ENCODE results near the gene CYP4F12. TPM values are rescaled to one million over a fixed set of nuclear protein-coding genes. Genes with fewer than 3 reads are reported as not detected.

Gene CYP4F12
- total and polyA plus RNA-seq, 2 experiments from 2014 or later = not detected

DNA sequence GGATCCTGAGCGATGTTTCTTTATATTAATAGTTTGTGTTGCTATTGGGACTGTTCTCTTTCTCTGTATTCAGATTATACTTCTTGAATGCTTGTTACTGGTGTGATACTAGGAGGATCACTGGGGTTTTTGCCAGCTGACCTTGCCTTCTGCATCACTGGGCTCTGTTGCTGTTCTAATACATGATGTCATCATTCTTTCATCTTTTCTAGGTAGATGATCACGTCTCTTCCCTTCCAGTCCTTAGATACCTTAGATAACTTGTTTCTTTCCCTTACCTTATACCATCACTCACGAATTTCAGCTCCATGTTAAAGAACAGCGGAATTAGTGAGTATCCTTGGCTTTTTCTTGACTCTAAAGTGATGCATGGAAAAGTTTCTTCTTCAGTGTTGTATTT lies 64.8 kb downstream of the CYP4F12 start, which contains the start of gene OR10H3 (continued):
- TF ChIP-seq ZNF462 (CRISPR knock-in tag; IDR thresholded peaks at IDR 0.05) (no peak), NANOG (IDR thresholded peaks at IDR 0.05; ENCODE audit: borderline replicate concordance) (no peak), ZNF331 (CRISPR knock-in tag; IDR thresholded peaks at IDR 0.05; ENCODE audit: low read depth) (no peak), CREB1 (CRISPR knock-in tag; IDR thresholded peaks at IDR 0.05; ENCODE audit: low read depth) (no peak), JUNB (IDR thresholded peaks at IDR 0.05; ENCODE audit: unreplicated experiment) (no peak)
- TF ChIP-seq, protein P1, sequence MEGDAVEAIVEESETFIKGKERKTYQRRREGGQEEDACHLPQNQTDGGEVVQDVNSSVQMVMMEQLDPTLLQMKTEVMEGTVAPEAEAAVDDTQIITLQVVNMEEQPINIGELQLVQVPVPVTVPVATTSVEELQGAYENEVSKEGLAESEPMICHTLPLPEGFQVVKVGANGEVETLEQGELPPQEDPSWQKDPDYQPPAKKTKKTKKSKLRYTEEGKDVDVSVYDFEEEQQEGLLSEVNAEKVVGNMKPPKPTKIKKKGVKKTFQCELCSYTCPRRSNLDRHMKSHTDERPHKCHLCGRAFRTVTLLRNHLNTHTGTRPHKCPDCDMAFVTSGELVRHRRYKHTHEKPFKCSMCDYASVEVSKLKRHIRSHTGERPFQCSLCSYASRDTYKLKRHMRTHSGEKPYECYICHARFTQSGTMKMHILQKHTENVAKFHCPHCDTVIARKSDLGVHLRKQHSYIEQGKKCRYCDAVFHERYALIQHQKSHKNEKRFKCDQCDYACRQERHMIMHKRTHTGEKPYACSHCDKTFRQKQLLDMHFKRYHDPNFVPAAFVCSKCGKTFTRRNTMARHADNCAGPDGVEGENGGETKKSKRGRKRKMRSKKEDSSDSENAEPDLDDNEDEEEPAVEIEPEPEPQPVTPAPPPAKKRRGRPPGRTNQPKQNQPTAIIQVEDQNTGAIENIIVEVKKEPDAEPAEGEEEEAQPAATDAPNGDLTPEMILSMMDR (conservative IDR thresholded peaks at IDR 0.05; ENCODE audit: low read depth in 2 of 2) = no peak

GRCh38 chr19:15740785-15741184 lies 67.9 kb downstream of the CYP4F12 start:
- Mint-ChIP-seq H3K4me1 (no peaks in the 10 kb centered on the region), H3K27ac (no peak overlapping the region), H3K4me3 (no peak overlapping the region), H3K36me3 (ENCODE audit: low read depth) (peaks cover 39% of the 10 kb centered on the region), H3K27me3 (ENCODE audit: insufficient read depth, low read depth, poor library complexity) (peaks cover 2% of the 10 kb centered on the region), H3K9me3 (peaks cover 81% of the 10 kb centered on the region)
- DNase-seq (ENCODE audit: low spot score) (no peak), ATAC-seq (no peak)
- H3K79me2 ChIP-seq (replicated peaks; ENCODE audit: insufficient read depth) = no peaks in the 10 kb centered on the region
- no peak overlapping the region for H3K27ac ChIP-seq (ENCODE audit: low read depth)
- H3K4me1 ChIP-seq (ENCODE audit: insufficient read depth) = no peaks in the 10 kb centered on the region
- H3K4me2 ChIP-seq = no peak overlapping the region
- TF ChIP-seq ZNF331 (CRISPR knock-in tag; IDR thresholded peaks at IDR 0.05; ENCODE audit: low read depth) (no peak), NANOG (IDR thresholded peaks at IDR 0.05; ENCODE audit: borderline replicate concordance) (no peak), EZH2phosphoT487 (IDR thresholded peaks at IDR 0.05; ENCODE audit: unreplicated experiment) (no peak), ZNF114 (CRISPR knock-in tag; IDR thresholded peaks at IDR 0.05) (no peak), POLR2AphosphoS5 (IDR thresholded peaks at IDR 0.05; ENCODE audit: low read depth) (no peak), ETS1 (IDR thresholded peaks at IDR 0.05) (no peak)
- TF ChIP-seq, protein P1 (conservative IDR thresholded peaks at IDR 0.05; ENCODE audit: low read depth in 2 of 2) = no peak
- no peak overlapping the region for H2AFZ ChIP-seq
- no peaks in the 10 kb centered on the region for H3K9me2 ChIP-seq (ENCODE audit: insufficient read depth)
- H3K27me3 ChIP-seq (ENCODE audit: insufficient read depth) = no peaks in the 10 kb centered on the region
- no peak overlapping the region for H3K4me3 ChIP-seq
- H3K36me3 ChIP-seq (ENCODE audit: insufficient read depth) = no peaks in the 10 kb centered on the region
- no peaks in the 10 kb centered on the region for H4K20me1 ChIP-seq (replicated peaks; ENCODE audit: insufficient read depth)
- no peaks in the 10 kb centered on the region for H3F3A ChIP-seq (replicated peaks; ENCODE audit: low read depth)
